GM19238 (cell line): ENCODE results near the gene PROX1.

ENCODE experiments used
- DNase-seq: peaks from one replicate; pipeline ENCODE4 v3.0.0; 2011; ENCODE audit warnings: low spot score; ENCODE audit not compliant: insufficient read length

Gene PROX1

GRCh38 chr1:213980906-213981305, 6.9 kb upstream of the PROX1 start:
- DNase-seq: no peak

GRCh38 chr1:213982289-213982671, 5.5 kb upstream of the PROX1 start:
- DNase-seq: no peak

GRCh38 chr1:213982672-213983492, 4.9 kb upstream of the PROX1 start:
- DNase-seq: no peak

- no peak for DNase-seq
These were observed 4.0 kb upstream of the PROX1 start for GRCh38 chr1:213983493-213984386.

GRCh38 chr1:213984387-213985208, 3.2 kb upstream of the PROX1 start:
- no peak for DNase-seq

GRCh38 chr1:213985209-213986019, 2.4 kb upstream of the PROX1 start:
- no peak for DNase-seq

- no peak for DNase-seq
These were observed 1.5 kb upstream of the PROX1 start for GRCh38 chr1:213986020-213986924.

- DNase-seq: no peak
These were observed 885 bp upstream of the PROX1 start for GRCh38 chr1:213986925-213987250.

- no peak for DNase-seq
These were observed 299 bp upstream of the PROX1 start for GRCh38 chr1:213987422-213987926.

- no peak for DNase-seq
These were observed 781 bp downstream of the PROX1 start for GRCh38 chr1:213988507-213989001.

GRCh38 chr1:213989002-213989855, 1.5 kb downstream of the PROX1 start:
- DNase-seq: no peak

- DNase-seq: no peak
These were observed 6.2 kb downstream of the PROX1 start for GRCh38 chr1:213993929-213994328.

GRCh38 chr1:213994888-213995287, 7.1 kb downstream of the PROX1 start:
- DNase-seq: no peak

- DNase-seq: no peak
These were observed 7.8 kb downstream of the PROX1 start for GRCh38 chr1:213995603-213996002.

GRCh38 chr1:213996320-213997037, 8.7 kb downstream of the PROX1 start:
- DNase-seq: no peak

GRCh38 chr1:213997038-213997771, 9.4 kb downstream of the PROX1 start:
- DNase-seq: no peak

GRCh38 chr1:213997772-213998107, 10.0 kb downstream of the PROX1 start:
- no peak for DNase-seq
